PFSK-1 (cell line): ENCODE results near the gene CIB1.

Source experiments
- FOXP2 ChIP-seq: optimal IDR thresholded peaks from 2 replicates; pipeline ENCODE3; 2011; ENCODE audit warnings: borderline replicate concordance, control low read depth, inconsistent platforms; ENCODE audit not compliant: insufficient read depth; ENCODE audit errors: extremely low read length, extremely low read depth
- POLR2AphosphoS5 ChIP-seq: IDR thresholded peaks from 2 replicates; pipeline ENCODE4 v1.6.1; 2012; ENCODE audit warnings: low read depth, mild to moderate bottlenecking, control low read depth, low read length, moderate library complexity
- REST ChIP-seq, 2 experiments: IDR thresholded peaks; 2 replicates each; pipeline versions ENCODE4 v1.6.1 to v1.8.0; 2011 to 2012; ENCODE audit warnings: low read depth in 2 of 2, low read length in 2 of 2, control low read depth in 1 of 2, inconsistent platforms in 1 of 2, mild to moderate bottlenecking in 1 of 2, moderate library complexity in 1 of 2; ENCODE audit not compliant: insufficient read depth in 1 of 2
- SIN3A ChIP-seq: IDR thresholded peaks from 2 replicates; pipeline ENCODE4 v1.6.1; 2012; ENCODE audit warnings: mild to moderate bottlenecking, low read length, moderate library complexity, borderline replicate concordance; ENCODE audit not compliant: insufficient read depth
- TAF1 ChIP-seq: IDR thresholded peaks from 2 replicates; pipeline ENCODE4 v1.6.1; 2012; ENCODE audit warnings: low read length, control low read depth, borderline replicate concordance; ENCODE audit not compliant: insufficient read depth

The CIB1 gene

GRCh38 chr15:90184119-90184785 lies 49.5 kb downstream of the CIB1 start:
- TF ChIP-seq SIN3A = no peak
- no peak for TF ChIP-seq REST (IDR thresholded peaks at IDR 0.05; ENCODE audit: insufficient read depth in 1 of 2, low read depth in 2 of 2, low read length in 2 of 2)
- TF ChIP-seq TAF1 = no peak
- TF ChIP-seq POLR2AphosphoS5 = no peak
- no peak for TF ChIP-seq FOXP2

GRCh38 chr15:90181776-90182175 lies 52.0 kb downstream of the CIB1 start:
- TF ChIP-seq FOXP2 (no peak), REST (IDR thresholded peaks at IDR 0.05; ENCODE audit: insufficient read depth in 1 of 2, low read depth in 2 of 2, low read length in 2 of 2) (no peak), TAF1 (no peak), SIN3A (no peak), POLR2AphosphoS5 (no peak)
